ENCODE results near the gene IPO4.
A peak's percentile ranks its signal among the peaks of the same experiment; 100 is the strongest.
"Not testable (repeated sequence)": the region's sequence is repeated elsewhere in the genome, so short reads cannot be mapped to it uniquely, and the experiment has no call there.

IPO4 gene

DNA sequence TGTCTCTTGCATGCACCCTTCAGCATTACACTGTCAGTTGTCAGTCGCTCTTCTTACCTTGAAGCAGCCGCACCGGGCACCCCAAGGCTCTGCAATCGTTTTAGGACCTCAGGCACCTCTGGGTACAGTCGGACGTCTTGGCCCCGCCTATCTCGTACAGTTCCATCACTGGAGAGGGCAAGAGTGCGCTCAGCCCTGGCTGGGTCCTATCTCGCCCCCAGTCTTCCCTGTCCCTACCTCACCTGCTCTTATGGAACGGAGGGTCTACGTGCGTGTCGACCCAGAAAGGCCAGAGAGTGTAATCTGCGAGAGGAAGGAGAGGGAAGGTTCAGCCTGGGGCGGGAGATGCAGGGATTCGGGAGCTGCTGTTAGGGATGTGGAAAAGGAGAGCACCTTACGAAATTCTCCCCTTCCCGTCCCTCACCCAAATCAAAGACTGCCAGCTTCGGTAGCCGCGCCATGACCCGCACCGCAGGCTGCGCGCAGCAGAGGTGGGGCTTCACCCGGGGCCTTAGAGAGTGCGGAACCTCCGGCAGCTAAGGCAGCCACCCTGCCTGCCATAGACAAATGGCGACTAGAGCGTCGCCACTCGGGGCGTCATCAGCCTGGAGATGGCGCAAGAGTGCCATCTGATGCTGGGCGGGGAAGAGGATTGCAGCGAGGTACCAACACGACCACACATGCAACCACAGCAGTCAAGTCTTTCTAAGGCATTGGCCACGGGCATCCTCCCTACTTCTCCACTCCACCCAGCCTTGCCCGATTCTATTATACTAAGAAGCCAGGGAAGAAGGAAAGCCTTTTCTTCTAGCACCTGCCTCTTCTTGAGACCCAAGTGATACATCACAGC is 27.1 kb upstream of the IPO4 start, which contains the start of gene MDP1:
MDP1 (minus strand) TSS at position 572 of the 850 bp plus-strand sequence; CDS start at position 461, 111 bp downstream.
- DNase-seq, result peak; percentile 79

DNA sequence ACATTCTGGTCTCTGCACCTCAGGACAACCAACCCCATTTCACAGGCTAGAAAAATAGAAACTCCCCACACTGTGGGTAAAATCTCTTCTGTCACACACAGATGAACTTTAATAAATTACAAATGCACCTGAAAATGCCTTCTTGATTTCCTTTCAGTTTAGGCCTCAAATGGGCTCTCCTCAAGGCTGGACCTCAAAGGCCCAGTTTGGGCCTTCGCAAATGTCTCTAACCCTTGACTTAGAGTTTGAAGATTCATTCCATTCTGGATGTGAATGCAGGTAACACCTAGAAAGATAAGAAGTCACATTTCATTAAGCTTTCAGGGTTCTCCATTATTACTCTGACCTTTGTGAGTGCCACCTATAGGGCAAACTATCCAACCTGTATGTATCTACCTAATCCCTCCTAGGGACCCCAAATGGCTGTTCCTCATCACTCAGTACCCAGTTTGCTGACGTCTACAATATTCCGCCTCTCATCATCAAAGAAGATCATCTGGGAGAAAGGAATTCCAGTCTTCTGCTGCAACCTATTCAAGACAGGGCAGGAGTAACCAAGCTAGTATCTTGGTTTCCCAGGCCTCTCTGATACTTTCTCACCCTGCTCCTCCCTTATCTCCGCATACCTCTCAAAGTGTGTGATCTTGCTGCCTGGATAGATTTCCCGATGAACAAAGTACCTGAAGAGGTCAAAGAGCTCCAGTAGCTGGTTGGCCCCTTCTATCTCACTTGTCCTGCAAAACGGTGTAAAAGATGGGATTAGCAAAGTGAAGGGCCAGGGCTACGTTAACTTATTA is 25.4 kb upstream of the IPO4 start:
- no peak for DNase-seq

- DNase-seq, result peak; percentile 95
These were observed 24.6 kb upstream of the IPO4 start, which contains the start of gene CHMP4A for GRCh38 chr14:24212924-24213865. Gene CHMP4A (minus strand): TSS chr14:24213488. CDS start chr14:24213439, 49 bp downstream.

GRCh38 chr14:24211311-24211710 is 22.7 kb upstream of the IPO4 start:
- DNase-seq, result no peak

- DNase-seq, result no peak
These were observed 19.0 kb upstream of the IPO4 start for GRCh38 chr14:24207625-24208024.

GRCh38 chr14:24207104-24207551 is 18.5 kb upstream of the IPO4 start:
- DNase-seq, result no peak

DNA sequence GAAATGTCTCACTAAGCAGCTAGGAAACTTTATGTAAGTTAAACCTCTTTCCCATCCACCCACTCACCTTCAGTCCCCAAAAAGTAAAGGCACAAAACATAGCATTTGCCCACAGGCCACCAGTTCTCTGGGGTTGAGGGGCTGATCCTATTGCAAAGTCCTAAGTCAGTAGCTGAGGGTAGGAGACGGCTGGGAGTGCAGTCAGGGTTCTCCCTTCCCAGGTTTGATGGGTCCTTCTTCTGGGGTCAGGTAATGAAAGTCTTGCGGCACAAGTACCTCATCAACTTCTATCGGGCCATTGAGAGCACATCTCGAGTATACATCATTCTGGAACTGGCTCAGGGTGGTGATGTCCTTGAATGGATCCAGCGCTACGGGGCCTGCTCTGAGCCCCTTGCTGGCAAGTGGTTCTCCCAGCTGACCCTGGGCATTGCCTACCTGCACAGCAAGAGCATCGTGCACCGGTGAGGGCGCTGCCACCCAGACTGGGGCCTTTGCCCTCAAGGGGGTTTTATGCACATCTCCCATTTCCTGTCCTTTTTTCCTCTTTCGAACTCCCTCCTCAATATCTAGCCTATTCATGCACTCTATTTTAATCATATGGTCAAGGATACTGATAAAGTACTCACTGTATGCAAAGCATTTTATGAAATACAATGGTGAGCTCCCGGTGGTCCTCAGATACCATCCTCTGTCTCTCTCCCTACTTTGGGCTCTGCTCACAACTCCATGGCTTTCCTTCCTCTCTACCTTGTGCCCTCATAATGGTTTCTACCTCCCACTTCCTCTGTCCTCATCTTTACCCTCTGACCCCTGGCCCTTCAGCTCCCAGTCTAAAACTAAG is 17.9 kb upstream of the IPO4 start:
- DNase-seq, result no peak

- no peak for DNase-seq
These were observed 15.8 kb upstream of the IPO4 start for GRCh38 chr14:24204163-24205146.

DNA sequence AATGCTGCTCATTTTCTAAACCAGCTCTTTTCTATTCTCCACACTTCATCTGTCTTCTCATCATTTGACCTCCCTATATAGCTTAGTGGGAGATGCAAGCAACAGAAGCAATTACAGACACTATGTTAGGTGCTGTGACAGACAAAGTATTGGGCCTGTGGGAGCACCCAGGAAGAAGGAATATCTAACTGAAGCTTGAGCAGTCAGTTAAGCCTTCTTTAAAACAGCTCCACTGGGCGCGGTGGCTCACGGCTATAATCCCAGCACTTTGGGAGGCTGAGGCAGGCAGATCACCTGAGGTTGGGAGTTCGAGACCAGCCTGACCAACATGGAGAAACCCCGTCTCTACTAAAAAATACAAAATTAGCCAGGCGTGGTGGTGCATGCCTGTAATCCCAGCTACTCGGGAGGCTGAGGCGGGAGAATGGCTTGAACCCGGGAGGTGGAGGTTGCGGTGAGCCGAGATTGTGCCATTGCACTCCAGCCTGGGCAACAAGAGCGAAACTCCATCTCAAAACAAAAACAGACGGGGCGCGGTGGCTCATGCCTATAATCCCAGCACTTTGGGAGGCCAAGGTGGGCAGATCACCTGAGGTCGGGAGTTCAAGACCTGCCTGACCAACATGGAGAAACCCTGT is 14.8 kb upstream of the IPO4 start:
- not testable (repeated sequence) for DNase-seq

DNA sequence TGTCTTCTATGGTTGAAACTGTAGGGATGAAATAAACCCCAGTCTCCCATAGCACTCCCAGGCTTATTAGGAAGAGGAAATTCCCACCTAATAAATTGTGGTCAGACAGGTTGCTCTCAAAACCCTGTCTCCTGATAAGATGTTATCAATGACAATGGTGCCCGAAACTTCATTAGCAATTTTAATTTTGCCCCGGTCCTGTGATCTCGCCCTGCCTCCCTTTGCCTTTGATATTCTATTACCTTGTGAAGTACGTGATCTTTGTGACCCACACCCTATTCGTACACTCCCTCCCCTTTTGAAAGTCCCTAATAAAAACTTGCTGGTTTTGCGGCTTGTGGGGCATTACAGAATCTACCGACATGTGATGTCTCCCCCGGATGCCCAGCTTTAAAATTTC is 13.9 kb upstream of the IPO4 start:
- not testable (repeated sequence) for DNase-seq

DNA sequence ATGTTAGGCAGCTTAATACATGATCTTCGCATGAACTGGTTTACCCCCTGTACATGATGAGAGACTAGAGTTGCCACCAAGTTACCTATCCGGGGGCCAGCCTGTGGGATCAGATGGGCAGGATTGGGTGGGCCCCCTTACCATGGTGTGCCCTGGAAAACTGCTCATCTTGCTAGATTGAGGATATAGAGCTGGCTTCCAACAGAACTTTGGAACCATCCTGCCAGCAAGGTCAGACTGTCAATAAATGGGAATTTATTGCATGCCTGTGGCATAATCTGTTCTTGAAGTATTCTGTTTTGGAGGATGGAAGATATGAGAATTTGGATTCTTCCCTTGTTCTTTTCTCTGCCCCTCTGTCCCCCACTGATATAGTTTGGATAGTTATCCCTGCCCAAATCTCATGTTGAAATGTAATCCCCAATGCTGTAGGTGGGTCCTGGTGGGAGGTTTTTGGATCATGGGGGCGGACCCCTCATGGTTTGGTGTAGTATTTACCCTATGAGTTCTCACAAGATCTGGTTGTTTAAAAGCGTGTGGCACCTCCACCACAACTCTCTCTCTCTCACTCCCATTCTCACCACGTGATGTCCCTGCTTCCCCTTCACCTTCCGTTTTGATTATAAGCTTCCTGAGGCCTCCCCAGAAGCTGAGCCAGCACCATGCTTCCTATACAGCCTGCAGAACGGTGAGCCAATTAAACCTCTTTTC is 10.4 kb upstream of the IPO4 start:
- no peak for DNase-seq

DNA sequence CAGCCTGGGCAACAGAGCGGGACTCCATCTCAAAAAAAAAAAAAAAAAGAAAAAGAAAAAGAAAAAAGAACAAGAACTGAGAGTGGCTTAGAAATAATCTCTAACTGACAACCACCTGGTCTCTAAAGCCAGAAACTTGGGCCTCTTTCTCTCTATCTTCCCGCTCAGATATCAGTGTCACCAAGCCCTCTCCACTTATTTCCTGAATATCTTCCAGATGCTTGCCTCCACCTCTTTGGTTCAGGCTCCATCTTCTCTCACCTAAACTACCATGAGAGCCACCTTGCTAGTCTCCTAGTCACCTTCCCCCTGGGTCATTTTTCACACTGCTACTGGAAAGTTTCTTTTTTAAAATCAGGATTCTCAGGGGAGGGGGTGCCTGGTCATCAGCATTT is 8.4 kb upstream of the IPO4 start:
- DNase-seq, result no peak

DNA sequence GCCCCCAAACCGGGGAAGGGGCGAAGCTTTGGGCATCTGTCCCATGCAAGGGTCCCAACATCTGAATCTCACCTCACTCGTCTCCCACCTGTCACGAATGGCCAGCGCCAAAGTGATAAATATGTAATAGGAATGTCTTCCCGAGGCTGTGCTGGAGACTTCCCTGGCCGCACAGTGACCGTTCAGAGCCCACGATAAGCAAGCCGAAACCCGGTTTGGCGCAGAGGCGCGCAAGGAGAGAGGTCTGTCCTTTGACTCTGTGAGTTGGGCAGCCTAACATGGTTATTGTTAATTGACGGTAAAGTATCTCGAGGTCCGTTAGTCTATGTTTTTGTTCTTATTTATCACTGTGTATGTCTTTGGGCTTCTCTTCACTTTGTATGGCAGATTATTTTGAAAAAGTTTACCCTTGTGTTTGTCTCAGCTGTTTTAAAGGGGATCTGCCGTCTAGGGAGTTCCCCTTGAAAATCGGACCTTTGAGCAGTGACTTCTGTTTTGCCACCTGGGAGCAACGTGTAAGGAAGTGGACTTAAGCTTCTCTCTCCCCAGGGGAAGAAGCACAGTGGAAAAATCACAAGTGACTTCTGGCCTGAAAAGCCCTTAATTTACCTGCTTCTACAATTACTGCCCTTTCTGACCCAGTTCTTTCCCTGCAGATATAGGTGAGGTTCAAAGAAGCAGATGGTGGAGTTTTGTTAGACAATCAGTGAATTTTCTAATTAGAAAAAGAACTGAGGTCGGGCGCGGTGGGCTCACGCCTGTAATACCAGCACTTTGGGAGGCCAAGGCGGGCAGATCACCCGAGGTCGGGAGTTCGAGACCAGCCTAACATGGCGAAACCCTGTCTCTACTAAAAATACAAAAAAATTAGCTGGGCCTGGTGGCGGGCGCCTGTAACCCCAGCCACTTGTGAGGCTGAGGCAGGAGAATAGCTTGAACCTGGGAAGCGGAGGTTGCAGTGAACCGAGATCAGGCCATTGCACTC is 7.7 kb upstream of the IPO4 start:
- no peak for DNase-seq

DNA sequence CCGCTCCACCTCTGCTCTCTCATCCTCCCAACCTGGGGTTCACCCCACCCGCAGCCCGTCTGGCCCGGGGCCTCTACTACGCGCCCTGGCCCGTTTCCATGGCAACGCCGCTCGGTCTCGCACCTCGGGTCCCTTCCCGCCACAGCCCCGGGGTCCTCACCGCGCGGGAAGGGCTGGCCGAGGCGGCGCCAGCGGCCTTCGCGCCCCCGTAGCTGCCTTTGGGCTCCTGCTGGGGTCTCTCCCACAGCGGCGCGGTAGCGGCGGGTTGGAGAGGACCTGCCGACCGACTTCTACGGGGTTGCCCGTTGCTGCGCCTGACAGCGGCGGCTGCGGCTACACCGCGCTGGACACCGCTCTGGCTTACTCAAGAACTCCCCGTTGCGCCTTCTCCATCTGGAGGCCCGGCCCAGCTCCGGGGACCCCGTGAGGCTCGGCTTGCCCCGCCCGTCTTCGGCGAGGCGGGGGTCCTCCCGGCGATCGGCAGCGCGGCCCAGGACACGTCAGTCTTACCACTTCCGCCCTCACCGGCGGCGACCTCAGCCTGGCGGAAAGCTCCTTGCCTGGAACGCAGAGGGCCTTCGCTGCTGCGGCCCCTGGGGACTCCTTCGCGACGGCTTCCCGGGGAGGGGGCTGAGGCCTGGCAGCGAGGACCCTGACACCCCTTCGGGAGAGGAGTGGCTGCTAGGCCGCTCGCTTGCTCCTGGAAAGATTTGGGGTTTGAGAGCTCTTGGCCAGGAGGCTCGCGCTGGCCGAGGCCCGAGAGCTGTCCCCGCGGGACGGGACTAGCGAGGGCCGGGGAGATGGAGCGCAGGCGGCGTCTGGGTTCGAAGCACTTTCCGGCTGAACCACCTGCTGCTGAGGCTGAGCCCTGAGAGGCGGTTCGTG is 6.8 kb upstream of the IPO4 start, which contains the start of gene TM9SF1:
TM9SF1 (minus strand) TSS at position 256 of the 885 bp plus-strand sequence. CDS start 422 bp downstream, outside the sequence.
- peak; percentile 76 for DNase-seq

GRCh38 chr14:24194873-24195185 is 6.2 kb upstream of the IPO4 start:
- DNase-seq, result no peak

GRCh38 chr14:24194186-24194872 is 5.7 kb upstream of the IPO4 start:
- no peak for DNase-seq
